ENCODE data around the gene DIP2C. TPM values are rescaled to one million over a fixed set of nuclear protein-coding genes. Genes with fewer than 3 reads are reported as not detected.

Gene DIP2C
- polyA plus RNA-seq, 3 donors = 0.11 TPM; not detected in 2

DNA sequence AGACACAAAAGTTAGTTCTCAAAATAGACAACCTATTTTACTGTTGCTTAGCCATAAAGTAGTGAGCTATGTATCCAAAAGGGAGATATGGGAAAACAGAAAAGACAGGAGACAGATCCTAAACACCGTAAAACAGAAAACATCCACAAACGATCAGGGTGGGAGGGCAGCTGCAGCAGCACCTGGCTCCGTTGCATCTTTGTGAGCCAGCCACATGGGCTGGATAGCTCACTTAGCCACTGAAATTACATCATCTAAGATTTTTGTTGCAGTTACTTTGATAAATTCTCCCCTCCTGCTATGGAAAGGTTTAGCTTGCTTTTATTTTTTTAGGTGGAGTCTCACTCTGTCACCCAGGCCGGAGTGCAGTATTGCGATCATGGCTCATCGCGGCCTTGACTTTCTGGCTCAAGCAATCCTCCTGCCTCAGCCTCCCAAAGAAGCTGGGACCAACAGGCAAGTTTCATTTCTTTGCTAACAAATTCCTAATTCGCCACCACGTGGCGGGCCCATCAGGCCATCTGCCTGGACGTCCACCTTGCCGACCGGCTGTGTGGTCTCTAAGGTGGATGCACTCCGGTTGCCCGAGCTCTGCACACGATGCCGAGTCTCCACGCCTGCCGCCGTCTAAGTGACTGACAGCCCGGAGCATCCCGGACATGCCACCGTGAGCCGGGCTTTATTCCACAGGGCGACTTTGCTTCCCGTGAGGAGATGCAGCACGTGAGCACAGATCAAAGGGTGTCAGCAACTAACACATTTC lies 159.8 kb downstream of the DIP2C start:
- no peaks in the 10 kb centered on the region for H3K36me3 ChIP-seq (replicated peaks in 1 of 2; ENCODE audit: control insufficient read depth in 1 of 2, insufficient read depth in 2 of 2, low read length in 2 of 2)
- H3K9ac ChIP-seq (ENCODE audit: insufficient read depth, low read length, poor library complexity, severe bottlenecking) = no peak overlapping the region
- WGBS (ENCODE audit: insufficient coverage) = 96% methylated on average over 21 of the region's 27 CpGs
- H4K20me1 ChIP-seq (ENCODE audit: insufficient read depth, low read length) = no peaks in the 10 kb centered on the region
- Mint-ChIP-seq H3K4me3 (no peak overlapping the region), H3K27ac (peak overlapping the region in 1 of 7 donors; percentile 30), H3K9me3 (peaks cover 0 to 2% (median 0%) of the 10 kb centered on the region in 7 donors), H3K4me1 (no peaks in the 10 kb centered on the region), H3K36me3 (no peaks in the 10 kb centered on the region), H3K27me3 (ENCODE audit: low read depth in 3 of 3) (peaks cover 3 to 15% (median 12%) of the 10 kb centered on the region in 3 donors)
- TF ChIP-seq, protein P1, sequence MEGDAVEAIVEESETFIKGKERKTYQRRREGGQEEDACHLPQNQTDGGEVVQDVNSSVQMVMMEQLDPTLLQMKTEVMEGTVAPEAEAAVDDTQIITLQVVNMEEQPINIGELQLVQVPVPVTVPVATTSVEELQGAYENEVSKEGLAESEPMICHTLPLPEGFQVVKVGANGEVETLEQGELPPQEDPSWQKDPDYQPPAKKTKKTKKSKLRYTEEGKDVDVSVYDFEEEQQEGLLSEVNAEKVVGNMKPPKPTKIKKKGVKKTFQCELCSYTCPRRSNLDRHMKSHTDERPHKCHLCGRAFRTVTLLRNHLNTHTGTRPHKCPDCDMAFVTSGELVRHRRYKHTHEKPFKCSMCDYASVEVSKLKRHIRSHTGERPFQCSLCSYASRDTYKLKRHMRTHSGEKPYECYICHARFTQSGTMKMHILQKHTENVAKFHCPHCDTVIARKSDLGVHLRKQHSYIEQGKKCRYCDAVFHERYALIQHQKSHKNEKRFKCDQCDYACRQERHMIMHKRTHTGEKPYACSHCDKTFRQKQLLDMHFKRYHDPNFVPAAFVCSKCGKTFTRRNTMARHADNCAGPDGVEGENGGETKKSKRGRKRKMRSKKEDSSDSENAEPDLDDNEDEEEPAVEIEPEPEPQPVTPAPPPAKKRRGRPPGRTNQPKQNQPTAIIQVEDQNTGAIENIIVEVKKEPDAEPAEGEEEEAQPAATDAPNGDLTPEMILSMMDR (IDR thresholded peaks at IDR 0.05) = no peak
- H3K4me1 ChIP-seq (ENCODE audit: control insufficient read depth in 1 of 2, insufficient read depth in 2 of 2, low read length in 2 of 2) = no peaks in the 10 kb centered on the region
- no peaks in the 10 kb centered on the region for H3K9me3 ChIP-seq (replicated peaks in 1 of 2; ENCODE audit: control insufficient read depth in 1 of 2, insufficient read depth in 1 of 2, low read length in 2 of 2)
- no peaks in the 10 kb centered on the region for H3K79me2 ChIP-seq (ENCODE audit: insufficient read depth, low read length)
- intact Hi-C loops (cut with micrococcal nuclease) = no loop called here
- DNase-seq = no peak
- H3K27ac ChIP-seq (ENCODE audit: low read depth in 1 of 2, low read length in 2 of 2) = no peak overlapping the region
- no peak overlapping the region for H2AFZ ChIP-seq (ENCODE audit: insufficient read depth, low read depth, low read length, poor library complexity, severe bottlenecking)
- no peaks in the 10 kb centered on the region for H3K27me3 ChIP-seq (ENCODE audit: control insufficient read depth in 2 of 2, insufficient read depth in 2 of 2, low read length in 2 of 2)
- H3K4me3 ChIP-seq (replicated peaks in 1 of 3; ENCODE audit: low read depth in 2 of 3, low read length in 3 of 3) = no peak overlapping the region
- H3K4me2 ChIP-seq (replicated peaks; ENCODE audit: extremely low read depth, low read length, poor library complexity, severe bottlenecking) = no peak overlapping the region

DNA sequence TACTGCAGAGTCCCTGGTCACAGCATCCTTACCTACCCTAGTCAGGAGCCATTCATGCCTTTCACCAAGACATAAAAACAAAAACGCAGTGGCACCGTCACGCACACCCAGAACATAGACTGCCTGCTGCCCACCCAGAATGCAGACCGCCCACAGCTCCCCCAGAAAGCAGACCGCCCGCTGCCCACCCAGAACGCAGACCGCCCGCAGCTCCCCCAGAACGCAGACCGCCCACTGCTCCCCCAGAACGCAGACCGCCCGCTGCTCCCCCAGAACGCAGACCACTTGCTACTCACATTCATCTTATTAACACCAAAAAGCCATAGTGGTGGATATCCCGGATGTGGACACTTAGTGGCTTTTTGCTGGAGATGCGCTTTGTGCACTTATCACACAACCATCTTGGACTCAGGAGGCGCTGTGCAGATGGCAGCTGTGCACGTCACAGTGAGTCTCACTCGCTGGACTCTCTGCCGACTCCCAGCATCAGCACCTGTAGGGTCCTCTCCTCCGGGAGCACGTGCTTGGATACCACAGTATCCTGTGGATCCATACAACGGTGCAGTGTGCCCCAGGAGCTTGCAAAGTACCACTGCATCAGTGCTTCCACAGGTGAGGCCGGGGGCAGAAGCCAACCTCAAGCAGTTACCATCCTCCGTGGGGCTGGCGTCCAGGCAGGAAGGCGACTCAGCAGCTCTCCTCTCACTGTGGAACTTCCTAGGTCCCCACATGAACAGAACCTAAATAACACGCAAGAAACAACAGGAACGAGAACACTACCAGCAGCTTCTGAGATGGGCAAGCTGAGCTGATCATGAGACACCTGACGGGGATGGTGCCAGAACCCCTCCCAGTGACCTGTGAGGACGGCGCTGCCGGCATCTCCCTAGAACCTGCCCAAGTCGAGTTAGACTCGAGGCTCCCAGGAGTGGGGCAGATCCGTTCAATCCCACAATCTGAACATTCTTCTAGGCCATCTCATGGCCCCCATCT lies 161.0 kb downstream of the DIP2C start:
- Mint-ChIP-seq H3K36me3 (no peaks in the 10 kb centered on the region), H3K4me1 (no peaks in the 10 kb centered on the region), H3K27me3 (ENCODE audit: low read depth in 3 of 3) (peaks cover 3 to 7% (median 6%) of the 10 kb centered on the region in 3 donors), H3K4me3 (no peak overlapping the region), H3K27ac (no peak overlapping the region), H3K9me3 (peaks cover 0 to 2% (median 0%) of the 10 kb centered on the region in 7 donors)
- intact Hi-C loops (cut with micrococcal nuclease) = no loop called here
- Histone ChIP-seq H2AFZ (ENCODE audit: insufficient read depth, low read depth, low read length, poor library complexity, severe bottlenecking) (no peak overlapping the region), H3K4me3 (replicated peaks in 1 of 3; ENCODE audit: low read depth in 2 of 3, low read length in 3 of 3) (no peak overlapping the region), H3K27ac (ENCODE audit: low read depth in 1 of 2, low read length in 2 of 2) (no peak overlapping the region), H3K79me2 (ENCODE audit: insufficient read depth, low read length) (no peaks in the 10 kb centered on the region), H4K20me1 (ENCODE audit: insufficient read depth, low read length) (no peaks in the 10 kb centered on the region), H3K4me1 (ENCODE audit: control insufficient read depth in 1 of 2, insufficient read depth in 2 of 2, low read length in 2 of 2) (no peaks in the 10 kb centered on the region), H3K9me3 (replicated peaks in 1 of 2; ENCODE audit: control insufficient read depth in 1 of 2, insufficient read depth in 1 of 2, low read length in 2 of 2) (no peaks in the 10 kb centered on the region), H3K9ac (ENCODE audit: insufficient read depth, low read length, poor library complexity, severe bottlenecking) (no peak overlapping the region), H3K27me3 (ENCODE audit: control insufficient read depth in 2 of 2, insufficient read depth in 2 of 2, low read length in 2 of 2) (no peaks in the 10 kb centered on the region), H3K4me2 (replicated peaks; ENCODE audit: extremely low read depth, low read length, poor library complexity, severe bottlenecking) (no peak overlapping the region), H3K36me3 (replicated peaks in 1 of 2; ENCODE audit: control insufficient read depth in 1 of 2, insufficient read depth in 2 of 2, low read length in 2 of 2) (no peaks in the 10 kb centered on the region)
- WGBS (ENCODE audit: insufficient coverage) = 90% methylated on average over 28 of the region's 37 CpGs
- TF ChIP-seq, protein P1 (IDR thresholded peaks at IDR 0.05) = no peak
- no peak for DNase-seq

Measured in CD14-positive monocyte (primary cell).